Stimulated activated CD4-positive, alpha-beta T cell treated with anti-CD3 and anti-CD28 coated beads, Interleukin-1b, Interleukin-23, amount 100 ng/mL, for 1 hour (primary cell): ENCODE results near the gene ZNRD2.
A peak's percentile ranks its signal among the peaks of the same experiment; 100 is the strongest.

Experiments used
- DNase-seq, 2 donors: peaks; one replicate each; pipeline ENCODE4 v3.0.0-alpha.2; 2020; ENCODE audit warnings: low read depth in 2 of 2

Gene ZNRD2

DNA sequence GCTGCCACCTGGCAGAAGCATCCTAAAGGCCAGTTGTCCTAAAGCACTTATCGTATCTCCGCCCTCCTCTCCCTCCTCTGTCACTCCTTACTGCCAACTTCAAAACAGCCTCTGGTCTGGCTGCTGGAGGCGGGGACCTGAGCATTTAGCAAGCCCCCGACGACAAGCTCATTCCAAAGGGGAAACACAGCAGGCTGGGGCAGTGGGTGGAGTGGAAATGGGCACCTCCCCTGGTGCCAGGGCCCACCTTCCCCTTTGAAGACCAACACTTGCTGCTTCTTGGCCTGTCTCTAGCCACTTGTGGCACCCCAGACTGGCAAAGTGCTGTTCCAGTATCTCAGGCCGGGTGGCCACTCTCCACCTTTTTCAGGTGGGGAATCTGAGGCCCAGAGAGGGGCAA is 40.1 kb downstream of the ZNRD2 start:
- no peak for DNase-seq

DNA sequence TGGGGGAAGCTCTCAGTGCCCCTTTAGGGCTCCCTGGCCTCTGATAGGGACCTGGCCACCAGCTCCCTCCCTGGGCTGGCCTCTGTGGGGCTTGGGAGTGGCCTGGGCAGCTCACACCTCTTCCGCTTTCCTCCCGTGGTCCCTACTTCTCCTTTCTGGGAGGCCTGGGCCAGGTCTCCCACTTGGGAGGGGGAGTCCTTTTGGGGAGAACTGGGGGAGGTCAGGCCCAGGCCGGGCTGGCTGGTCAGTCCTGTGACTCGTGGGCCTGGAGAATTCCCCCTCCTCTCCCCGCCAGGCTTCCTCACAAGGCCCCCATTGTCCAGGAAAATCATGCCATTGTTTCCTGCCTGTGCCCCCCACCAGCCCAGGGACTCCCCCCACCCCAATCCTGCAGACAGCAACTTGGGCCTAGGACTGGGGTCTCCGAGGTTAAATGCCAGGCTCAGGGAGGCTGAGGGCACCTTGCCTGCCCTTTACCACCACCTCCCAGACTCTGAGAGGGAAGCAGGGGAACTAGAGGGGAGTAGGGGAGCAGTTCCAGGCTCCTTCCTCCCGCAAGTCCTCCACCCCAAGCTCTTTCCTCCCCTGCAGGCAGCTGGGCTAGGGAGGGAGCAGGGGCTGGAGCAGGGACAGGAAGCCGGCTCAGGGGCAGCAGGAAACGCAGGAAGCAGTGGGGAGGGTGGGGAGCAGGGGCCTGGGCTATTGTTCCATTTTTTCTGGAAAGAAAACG is 40.9 kb downstream of the ZNRD2 start:
- no peak for DNase-seq

DNA sequence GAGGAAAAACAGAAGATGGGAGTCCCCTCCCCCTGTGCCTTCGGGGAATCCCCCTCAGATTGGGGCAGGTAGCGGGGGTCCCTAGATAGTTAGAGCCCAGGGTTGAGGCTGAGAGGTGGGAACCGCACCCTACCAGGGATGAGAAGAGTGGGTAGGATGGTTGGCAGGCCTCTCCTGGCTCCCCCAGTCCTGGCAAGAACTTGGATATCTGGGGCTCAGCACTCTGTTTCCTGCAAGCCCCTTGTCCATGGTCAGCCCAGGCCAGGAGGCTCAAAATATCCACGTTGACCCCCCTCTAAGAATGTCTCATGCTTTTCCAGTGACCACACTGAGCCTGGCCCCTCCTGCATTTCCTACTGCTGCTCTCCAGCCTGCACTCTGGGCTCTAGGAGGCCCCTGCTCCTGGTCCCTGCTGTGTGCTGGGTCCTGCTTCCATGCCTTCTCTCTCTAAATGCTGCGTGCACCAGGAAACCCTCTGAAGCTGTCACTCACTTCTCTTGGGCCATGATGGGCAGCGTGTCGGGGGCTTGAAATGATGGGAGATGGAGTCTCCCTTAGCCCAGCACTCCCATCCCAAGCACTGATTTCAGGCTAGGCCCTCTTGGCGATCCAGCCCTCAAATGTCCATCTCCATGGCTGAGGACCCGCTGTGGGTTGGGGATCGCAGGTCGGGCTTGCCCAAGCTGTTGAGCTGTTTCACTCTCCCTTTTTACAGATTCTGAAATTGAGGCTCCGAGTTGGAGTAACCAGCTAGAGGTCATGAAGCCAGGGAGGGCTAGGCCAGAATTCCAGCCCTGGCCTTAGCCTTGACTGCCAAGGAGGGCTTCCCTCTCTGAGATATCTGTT is 41.7 kb downstream of the ZNRD2 start:
- DNase-seq, result no peak

DNA sequence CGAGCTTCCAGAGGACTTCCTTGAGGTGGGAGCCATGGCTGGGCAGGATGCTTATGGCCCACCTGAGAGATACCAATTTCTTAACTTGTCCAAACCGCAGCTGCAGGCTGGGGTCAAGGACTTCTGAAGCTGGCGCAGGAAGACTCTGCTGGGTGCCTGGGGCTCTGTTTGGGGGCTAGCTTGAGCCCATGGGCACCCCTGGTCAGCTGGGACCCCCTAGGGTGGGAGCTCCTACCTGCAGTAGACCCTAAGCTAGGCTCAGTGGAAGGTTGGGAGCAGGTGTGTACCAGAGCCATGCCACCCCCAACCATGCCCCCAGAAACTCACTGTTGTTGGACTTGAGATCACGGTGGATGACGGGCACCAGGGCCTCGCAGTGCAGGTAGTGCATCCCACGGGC is 42.4 kb downstream of the ZNRD2 start:
- DNase-seq, result no peak

DNA sequence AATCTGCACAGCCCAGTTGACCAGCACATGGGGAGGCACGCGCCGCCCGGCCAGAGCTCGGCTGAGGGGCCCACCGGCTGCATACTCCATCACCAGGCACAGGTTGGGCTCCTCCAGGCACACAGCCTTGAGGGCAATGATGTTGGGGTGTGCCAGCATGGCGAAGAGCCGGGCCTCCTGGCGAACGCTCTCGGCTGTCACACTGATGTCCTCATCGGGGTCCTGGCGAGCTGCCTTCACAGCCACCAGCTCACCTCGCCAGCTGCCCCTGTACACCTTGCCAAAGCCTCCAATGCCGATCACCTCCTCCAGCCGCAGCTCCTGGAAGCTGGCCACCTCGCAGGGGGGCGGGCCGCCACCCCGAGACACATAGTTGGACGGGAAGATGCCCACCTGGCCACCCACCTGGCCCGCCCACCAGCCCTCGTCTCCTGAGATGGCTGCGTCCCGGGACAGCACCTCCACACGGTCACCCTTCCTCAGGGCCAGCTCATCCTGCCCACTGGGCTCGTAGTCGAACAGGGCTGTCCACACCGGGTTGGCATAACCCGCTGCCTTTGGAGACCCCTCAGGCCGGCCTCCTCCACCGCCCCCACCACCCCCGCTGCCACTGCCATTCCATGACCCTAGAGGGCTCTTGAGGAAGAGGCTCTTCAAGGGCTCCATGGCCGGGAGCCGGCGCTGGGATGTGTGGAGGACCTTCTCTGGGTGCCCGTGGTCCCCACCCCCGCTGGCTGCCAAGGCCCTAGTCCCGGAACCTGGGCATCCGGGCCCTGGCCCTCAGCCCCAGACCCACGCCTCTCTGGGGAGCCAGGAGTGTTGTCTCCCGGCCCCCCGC is 43.0 kb downstream of the ZNRD2 start:
- no peak for DNase-seq

DNA sequence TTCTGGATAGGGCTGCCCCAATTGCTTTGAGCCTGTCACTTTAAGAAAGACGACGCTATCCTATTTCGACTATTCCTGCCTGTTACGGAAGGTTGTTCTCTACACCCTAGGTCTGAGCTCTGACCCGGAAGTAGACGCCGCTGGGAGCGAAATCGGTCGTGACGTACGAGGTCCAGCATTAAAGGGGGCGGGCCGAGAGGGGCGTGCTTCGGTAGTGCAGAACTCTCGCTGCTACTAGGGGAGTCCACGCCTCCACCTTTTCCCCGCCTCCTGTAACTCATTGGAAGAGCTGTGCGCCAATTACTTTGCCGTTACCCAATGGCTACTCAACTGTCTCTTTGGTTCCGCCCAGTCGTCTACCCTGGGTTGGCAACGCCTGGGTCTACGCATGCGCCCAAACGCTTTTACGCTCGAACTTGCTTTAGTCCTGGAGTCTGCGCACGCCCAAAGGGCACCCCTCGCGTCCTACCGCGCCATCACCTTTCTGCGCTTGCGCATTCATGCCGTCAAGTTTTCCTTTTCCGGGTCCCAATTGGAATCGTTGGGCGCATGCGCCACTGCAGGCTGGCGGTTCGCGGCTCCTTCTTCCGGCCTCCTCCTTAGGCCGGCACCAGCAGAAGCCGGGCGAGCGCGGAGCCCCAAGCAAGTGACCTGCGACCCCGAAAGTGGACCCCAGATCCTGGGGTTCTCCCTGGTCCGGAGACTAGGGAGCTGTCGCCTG is 45.1 kb downstream of the ZNRD2 start, which contains the start of gene PCNX3:
TSS of gene PCNX3 (plus strand) at position 548 of the 721 bp plus-strand sequence. CDS start 536 bp downstream, outside the sequence.
- DNase-seq, result peak; percentile 98 to 100

DNA sequence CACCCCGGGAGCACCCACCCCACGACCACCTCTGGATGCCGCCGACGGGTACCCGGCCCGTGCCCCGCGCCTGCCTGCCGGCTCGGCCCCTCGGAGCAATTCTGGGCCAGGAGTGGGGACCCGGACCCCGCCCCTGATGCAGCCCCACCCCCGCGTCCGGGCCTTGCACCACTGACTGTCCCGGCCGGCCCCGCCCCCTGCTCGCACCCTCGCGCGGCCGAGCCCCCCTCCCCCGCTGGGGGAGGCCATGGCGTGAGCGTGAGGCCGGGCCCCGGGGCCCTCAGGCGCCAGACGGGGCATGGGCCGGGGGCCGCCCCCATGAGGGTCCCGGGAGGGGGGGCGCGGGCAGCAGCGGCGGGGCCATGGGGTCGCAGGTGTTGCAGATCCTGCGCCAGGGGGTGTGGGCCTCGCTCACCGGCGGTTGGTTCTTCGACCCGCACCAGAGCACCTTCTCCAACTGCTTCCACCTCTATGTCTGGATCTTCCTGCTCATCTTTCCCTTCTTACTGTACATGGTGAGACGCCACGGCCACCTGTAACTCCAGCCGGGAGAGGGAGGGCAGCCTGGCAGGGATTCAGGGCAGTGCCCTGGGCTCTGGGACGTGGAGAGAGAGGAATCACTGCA is 45.8 kb downstream of the ZNRD2 start:
- no peak for DNase-seq

DNA sequence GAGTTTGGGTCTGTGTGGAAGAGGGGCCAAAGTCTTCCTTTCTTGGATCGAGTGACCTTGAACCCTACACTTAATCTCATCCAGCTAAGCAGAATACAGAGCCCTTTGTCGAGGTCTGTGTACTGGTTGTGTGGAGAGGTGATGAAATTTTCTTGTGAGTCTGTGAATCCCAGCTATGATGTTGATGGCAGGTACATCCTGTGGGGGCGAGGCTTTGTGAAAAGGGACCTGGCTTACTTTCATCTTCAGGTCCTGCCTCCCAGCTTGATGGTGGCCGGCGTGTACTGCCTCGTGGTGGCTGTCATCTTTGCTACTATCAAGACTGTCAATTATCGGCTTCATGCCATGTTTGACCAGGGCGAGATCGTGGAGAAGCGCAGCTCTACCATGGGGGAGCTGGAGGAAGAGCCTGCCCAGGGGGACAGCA is 46.3 kb downstream of the ZNRD2 start:
- DNase-seq, result no peak

DNA sequence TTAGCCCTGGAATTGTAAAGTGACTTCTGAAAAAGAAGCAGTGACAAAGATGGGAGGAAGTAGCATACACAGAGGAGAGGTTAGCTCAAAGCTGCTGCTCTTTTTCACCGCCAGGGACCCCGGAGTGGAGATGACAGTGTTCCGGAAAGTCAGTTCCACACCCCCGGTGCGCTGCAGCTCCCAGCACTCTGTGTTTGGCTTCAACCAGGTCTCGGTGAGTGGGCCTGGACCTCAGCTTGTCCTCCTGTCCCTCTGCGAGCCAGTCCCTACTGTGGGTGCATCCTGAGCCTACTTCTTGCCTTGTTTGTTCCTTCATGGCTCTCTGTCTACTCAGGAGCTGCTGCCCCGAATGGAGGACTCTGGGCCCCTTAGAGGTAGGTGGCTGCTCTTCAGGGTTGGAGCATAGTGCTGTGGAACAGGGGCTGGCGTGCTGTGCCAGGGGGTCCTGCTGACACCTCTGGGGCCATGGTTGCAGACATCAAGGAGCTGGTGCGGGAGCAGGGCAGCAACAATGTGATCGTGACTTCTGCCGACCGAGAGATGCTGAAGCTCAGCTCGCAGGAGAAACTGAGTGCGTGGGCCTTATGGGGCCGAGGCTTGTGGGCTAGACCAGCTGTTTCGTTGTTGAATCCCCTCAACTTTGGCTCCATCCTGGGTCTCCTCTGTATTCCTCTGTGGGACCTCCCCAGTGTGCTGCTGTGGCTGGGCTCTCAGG is 47.0 kb downstream of the ZNRD2 start:
- DNase-seq, result no peak

DNA sequence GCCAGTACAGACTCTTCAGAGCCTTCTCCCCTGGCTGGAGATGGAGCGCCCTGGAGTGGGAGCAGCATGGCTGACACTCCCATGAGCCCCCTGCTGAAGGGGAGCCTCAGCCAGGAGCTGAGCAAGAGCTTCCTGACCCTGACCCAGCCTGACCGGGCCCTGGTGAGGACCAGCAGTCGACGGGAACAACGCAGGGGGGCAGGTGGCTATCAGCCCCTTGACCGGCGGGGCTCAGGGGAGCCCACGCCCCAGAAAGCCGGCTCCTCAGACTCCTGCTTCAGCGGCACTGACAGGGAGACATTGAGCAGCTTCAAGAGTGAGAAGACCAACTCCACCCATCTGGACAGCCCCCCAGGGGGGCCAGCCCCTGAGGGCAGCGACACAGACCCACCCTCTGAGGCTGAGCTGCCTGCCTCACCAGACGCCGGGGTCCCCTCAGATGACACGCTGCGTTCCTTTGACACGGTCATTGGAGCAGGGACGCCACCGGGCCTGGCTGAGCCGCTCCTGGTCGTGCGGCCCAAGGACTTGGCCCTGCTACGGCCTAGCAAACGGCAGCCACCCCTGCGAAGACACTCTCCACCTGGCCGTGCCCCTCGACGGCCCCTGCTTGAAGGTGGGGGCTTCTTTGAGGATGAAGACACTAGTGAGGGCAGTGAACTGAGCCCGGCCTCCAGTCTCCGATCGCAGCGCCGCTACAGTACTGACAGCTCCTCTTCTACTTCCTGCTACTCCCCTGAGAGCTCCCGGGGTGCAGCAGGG is 47.9 kb downstream of the ZNRD2 start:
- DNase-seq, result no peak

DNA sequence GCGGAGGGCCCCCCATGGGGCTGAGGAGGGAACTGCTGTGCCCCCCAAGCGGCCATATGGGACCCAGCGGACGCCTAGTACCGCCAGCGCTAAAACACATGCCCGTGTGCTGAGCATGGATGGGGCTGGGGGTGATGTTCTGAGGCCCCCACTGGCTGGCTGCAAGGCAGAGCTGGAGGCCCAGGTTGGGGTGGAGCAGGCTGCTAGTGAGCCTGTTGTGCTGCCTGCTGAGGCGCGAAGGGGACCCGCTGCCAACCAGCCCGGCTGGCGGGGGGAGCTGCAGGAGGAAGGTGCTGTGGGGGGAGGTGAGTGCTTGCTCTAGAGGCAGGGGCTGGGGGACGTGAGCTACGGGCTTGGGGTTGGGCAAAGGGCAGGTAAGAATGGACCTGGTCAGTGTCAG is 48.5 kb downstream of the ZNRD2 start:
- DNase-seq, result no peak

DNA sequence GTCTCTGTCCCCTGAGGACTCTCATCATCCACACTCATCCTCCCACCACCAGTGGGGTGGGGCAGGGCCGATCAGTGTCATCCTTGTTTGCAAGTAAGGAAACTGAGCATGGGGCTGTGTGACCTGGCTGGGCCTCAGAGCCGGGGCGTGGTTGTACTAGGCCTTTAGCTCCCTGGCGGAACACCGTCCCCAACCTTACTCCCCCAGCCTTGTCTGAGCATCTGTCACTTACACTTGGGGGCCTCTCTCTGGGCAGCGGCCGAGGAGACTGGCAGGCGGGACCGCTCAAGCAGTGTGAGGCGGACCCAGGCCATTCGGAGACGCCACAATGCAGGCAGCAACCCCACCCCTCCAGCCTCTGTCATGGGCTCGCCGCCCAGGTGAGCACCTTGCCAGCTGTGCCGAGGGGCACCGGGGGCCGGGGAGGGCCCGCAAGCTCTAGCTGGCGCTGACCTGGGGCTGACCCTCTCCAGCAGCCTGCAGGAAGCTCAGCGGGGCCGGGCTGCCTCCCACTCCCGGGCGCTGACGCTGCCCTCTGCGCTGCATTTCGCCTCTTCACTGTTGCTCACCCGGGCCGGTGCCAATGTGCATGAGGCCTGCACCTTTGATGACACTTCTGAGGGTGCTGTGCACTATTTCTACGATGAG is 49.1 kb downstream of the ZNRD2 start:
- no peak for DNase-seq

DNA sequence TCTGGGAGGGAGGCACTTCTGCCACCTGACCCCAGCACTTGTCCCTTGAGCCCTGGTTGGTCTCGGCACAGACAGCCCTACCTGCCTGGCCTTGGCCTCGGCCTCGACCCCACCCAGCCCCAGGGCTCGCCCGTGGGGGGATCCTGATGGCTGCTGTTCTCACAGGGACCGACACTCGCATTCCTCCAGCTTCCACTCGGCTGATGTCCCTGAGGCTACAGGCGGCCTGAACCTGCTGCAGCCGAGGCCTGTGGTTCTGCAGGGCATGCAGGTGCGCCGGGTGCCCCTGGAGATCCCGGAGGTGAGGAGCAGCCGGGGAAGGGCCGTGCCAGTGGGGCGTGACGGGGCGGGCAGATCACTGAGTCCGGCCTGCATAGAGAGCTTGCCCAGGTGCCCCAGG is 50.4 kb downstream of the ZNRD2 start:
- no peak for DNase-seq

DNA sequence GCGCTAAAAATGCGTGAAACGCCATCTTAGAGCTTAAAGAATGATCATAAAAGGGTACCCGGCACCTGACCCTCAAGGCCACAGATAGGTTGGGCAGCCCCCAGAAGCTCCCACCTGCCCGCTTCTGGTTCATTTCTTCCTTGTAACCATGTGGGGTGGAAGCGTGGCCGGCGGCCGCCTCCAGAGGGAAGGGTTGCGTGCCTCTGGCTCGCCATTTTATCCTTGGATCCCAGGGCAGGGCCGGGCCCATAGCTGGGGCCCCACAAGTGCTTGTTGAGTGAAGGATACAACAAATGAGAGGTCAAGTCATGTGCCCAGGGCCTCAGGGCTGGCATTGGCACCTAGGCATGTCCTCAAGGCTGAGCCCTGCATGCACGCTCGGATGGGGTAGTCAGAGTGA is 51.2 kb downstream of the ZNRD2 start:
- DNase-seq, result no peak
